OCI-LY7 (cell line): ENCODE measurements around the gene MYO18B. TPM values are rescaled to one million over a fixed set of nuclear protein-coding genes. Genes with fewer than 3 reads are reported as not detected.

Experiments used
- BruUV-seq: library from RNA; stranded (reverse); fragments of 400-500 nt; replicated peaks from 2 replicates; lab custom pipeline; 2021; lab: Mats Ljungman, UMichigan
- CTCF ChIA-PET: fragments of 300-600 bp; sonication (Branson Sonifier 250); formaldehyde crosslinking; loops from one replicate; lab custom pipeline; 2022; ENCODE audit warnings: antibody characterized with exemption; ENCODE audit not compliant: unreplicated experiment; lab: Charles Lee
- POLR2A ChIA-PET: fragments of 300-600 bp; sonication (Branson Sonifier 250); formaldehyde crosslinking; loops from one replicate; lab custom pipeline; 2022; ENCODE audit warnings: antibody characterized with exemption; lab: Charles Lee
- DNase-seq: peaks from one replicate; pipeline ENCODE4 v3.0.0-alpha.2; 2015; ENCODE audit warnings: low spot score
- H2AFZ ChIP-seq: fragments of 200-600 bp; sonication (generic), shearing (Covaris generic); 2 replicates; pipeline ENCODE4 v1.6.1; 2014; ENCODE audit warnings: mild to moderate bottlenecking, antibody characterized with exemption, low read length, moderate library complexity
- H3K27ac ChIP-seq: fragments of 200-600 bp; sonication (generic); 2 replicates; pipeline ENCODE4 v1.5.1; 2014; ENCODE audit warnings: mixed run types, low read depth, mild to moderate bottlenecking, moderate library complexity, low read length, inconsistent platforms; ENCODE audit not compliant: poor library complexity, severe bottlenecking
- H3K36me3 ChIP-seq: fragments of 200-600 bp; sonication (generic); 2 replicates; pipeline ENCODE4 v1.6.1; 2014; ENCODE audit warnings: mild to moderate bottlenecking, antibody characterized with exemption, low read length, moderate library complexity, mixed read lengths; ENCODE audit not compliant: insufficient read depth
- H3K4me1 ChIP-seq: fragments of 200-600 bp; sonication (generic); 2 replicates; pipeline ENCODE4 v1.5.1; 2014; ENCODE audit warnings: mild to moderate bottlenecking, low read length; ENCODE audit not compliant: insufficient read depth, poor library complexity, severe bottlenecking
- H3K4me2 ChIP-seq: fragments of 200-600 bp; sonication (generic); 2 replicates; pipeline ENCODE4 v1.6.1; 2014; ENCODE audit warnings: mild to moderate bottlenecking, low read length
- H3K4me3 ChIP-seq: fragments of 200-600 bp; sonication (generic); 2 replicates; pipeline ENCODE4 v1.5.1; 2014; ENCODE audit warnings: mild to moderate bottlenecking, low read depth, low read length; ENCODE audit not compliant: poor library complexity, severe bottlenecking
- H3K79me2 ChIP-seq: fragments of 200-600 bp; sonication (generic); 2 replicates; pipeline ENCODE4 v1.6.1; 2016; ENCODE audit warnings: low read depth, mild to moderate bottlenecking, low read length, moderate library complexity, mixed read lengths; ENCODE audit not compliant: insufficient read depth
- H3K9me2 ChIP-seq: fragments of 200-600 bp; sonication (generic); 2 replicates; pipeline ENCODE4 v1.6.1; 2016; ENCODE audit warnings: mild to moderate bottlenecking, low read length, mixed read lengths; ENCODE audit not compliant: insufficient read depth
- H3K9me3 ChIP-seq: fragments of 200-600 bp; sonication (generic); 2 replicates; pipeline ENCODE4 v1.6.1; 2014; ENCODE audit warnings: mild to moderate bottlenecking, mixed run types, low read length, mixed read lengths
- H4K20me1 ChIP-seq: fragments of 200-600 bp; sonication (generic); 2 replicates; pipeline ENCODE4 v1.6.1; 2014; ENCODE audit warnings: mild to moderate bottlenecking, antibody characterized with exemption, low read length, moderate library complexity, mixed read lengths; ENCODE audit not compliant: insufficient read depth
- EZH2phosphoT487 ChIP-seq: fragments of 200-600 bp; sonication (generic); IDR thresholded peaks from 2 replicates; pipeline ENCODE4 v1.6.1; 2018; ENCODE audit warnings: low read depth, borderline replicate concordance, mild to moderate bottlenecking, mixed run types, antibody characterized with exemption, low read length, moderate library complexity, mixed read lengths
- intact Hi-C: fragments of 100-400 bp; cut with micrococcal nuclease; formaldehyde crosslinking; loops from one replicate; pipeline ENCODE4 v1.10.0; 2022; ENCODE audit not compliant: unreplicated experiment
- total RNA-seq, 2 experiments: library from RNA; depleted of rRNA in 1 of 2; stranded (reverse); fragments of >200 nt in 1 of 2; shearing (Covaris generic) in 1 of 2; gene quantifications; 2 replicates each; pipeline ENCODE4 v1.2.3, GENCODE V29; 2014 to 2022
- TF ChIP-seq, protein P1 (sequence below): fragments of 200-600 bp; sonication (generic); conservative IDR thresholded peaks from 2 replicates; pipeline ENCODE4 v1.5.1; 2014; ENCODE audit warnings: mild to moderate bottlenecking, antibody characterized with exemption, low read length, moderate library complexity, mixed read lengths

Gene MYO18B
- total RNA-seq, 2 experiments from 2014 or later: not detected

DNA sequence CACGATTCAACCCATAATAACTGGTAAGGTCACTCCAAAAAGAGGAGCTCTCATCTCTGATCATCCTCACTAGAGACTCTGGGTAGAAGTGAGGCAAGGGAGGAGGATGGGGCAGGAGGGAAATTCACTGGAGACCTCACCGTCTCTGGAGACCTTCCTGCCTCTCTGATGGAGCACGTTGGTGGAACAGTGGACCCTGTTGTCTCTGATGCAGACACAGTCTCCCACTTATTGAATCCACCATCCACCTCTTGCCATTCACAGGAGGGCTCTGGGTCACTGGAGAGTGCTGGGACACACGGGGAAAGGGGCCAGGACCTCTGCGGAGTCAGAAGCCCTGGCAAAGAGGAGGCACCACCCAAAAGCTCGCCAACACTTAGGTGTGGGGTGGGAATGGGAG, 289.7 kb downstream of the MYO18B start:
- H3K4me3 ChIP-seq: no peak overlapping the region
- no peak overlapping the region for H3K27ac ChIP-seq
- no peaks in the 10 kb centered on the region for H3K9me2 ChIP-seq
- BruUV-seq: no TSS peak
- no peaks in the 10 kb centered on the region for H4K20me1 ChIP-seq
- no peaks in the 10 kb centered on the region for H3K79me2 ChIP-seq
- CTCF ChIA-PET: interaction anchor here (0.6 kb wide), 1 partner anchor 1060 kb away, joined by 3 read pairs; no protein-coding TSS in a partner anchor
- POLR2A ChIA-PET: no interaction called here
- H3K36me3 ChIP-seq: no peaks in the 10 kb centered on the region
- H3K9me3 ChIP-seq: peaks cover 6% of the 10 kb centered on the region; the same call in 1 of the 2 replicates
- no peak overlapping the region for H2AFZ ChIP-seq
- intact Hi-C loops: no loop called here
- TF ChIP-seq, protein P1, sequence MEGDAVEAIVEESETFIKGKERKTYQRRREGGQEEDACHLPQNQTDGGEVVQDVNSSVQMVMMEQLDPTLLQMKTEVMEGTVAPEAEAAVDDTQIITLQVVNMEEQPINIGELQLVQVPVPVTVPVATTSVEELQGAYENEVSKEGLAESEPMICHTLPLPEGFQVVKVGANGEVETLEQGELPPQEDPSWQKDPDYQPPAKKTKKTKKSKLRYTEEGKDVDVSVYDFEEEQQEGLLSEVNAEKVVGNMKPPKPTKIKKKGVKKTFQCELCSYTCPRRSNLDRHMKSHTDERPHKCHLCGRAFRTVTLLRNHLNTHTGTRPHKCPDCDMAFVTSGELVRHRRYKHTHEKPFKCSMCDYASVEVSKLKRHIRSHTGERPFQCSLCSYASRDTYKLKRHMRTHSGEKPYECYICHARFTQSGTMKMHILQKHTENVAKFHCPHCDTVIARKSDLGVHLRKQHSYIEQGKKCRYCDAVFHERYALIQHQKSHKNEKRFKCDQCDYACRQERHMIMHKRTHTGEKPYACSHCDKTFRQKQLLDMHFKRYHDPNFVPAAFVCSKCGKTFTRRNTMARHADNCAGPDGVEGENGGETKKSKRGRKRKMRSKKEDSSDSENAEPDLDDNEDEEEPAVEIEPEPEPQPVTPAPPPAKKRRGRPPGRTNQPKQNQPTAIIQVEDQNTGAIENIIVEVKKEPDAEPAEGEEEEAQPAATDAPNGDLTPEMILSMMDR: no peak
- no peak for TF ChIP-seq EZH2phosphoT487
- no peak for DNase-seq
- H3K4me2 ChIP-seq: no peak overlapping the region
- H3K4me1 ChIP-seq: no peaks in the 10 kb centered on the region

DNA sequence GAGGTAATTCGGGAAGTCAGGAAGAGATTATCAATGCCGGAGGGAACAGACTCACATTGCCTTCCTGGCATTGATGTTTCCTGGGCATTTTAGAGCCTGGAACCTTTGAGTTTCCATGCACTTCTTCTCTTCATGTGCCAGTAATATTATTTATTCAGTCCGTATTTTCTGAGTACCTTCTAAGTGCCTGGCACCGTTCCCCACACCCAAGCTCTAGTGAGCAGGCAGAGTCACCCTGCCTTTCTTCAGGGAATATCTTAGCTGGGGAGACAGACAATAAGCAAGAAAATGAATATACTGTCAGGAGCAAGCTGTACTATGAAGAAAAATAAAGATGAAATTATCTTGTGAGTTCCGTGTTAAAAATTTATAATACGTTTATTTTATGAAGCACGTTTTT, 291.1 kb downstream of the MYO18B start:
- no TSS peak for BruUV-seq
- no peaks in the 10 kb centered on the region for H3K9me2 ChIP-seq
- no peak overlapping the region for H3K4me2 ChIP-seq
- TF ChIP-seq, protein P1: no peak
- no peak for TF ChIP-seq EZH2phosphoT487
- H4K20me1 ChIP-seq: no peaks in the 10 kb centered on the region
- CTCF ChIA-PET: no interaction called here
- H3K36me3 ChIP-seq: no peaks in the 10 kb centered on the region
- no peak overlapping the region for H3K27ac ChIP-seq
- H2AFZ ChIP-seq: no peak overlapping the region
- H3K4me1 ChIP-seq: no peaks in the 10 kb centered on the region
- intact Hi-C loops: no loop called here
- POLR2A ChIA-PET: interaction anchor here (0.7 kb wide), 1 partner anchor 43 kb away, joined by 3 read pairs; no protein-coding TSS in a partner anchor
- no peak overlapping the region for H3K4me3 ChIP-seq
- H3K9me3 ChIP-seq: peaks cover 7% of the 10 kb centered on the region; the same call in 1 of the 2 replicates
- H3K79me2 ChIP-seq: no peaks in the 10 kb centered on the region
- DNase-seq: no peak

DNA sequence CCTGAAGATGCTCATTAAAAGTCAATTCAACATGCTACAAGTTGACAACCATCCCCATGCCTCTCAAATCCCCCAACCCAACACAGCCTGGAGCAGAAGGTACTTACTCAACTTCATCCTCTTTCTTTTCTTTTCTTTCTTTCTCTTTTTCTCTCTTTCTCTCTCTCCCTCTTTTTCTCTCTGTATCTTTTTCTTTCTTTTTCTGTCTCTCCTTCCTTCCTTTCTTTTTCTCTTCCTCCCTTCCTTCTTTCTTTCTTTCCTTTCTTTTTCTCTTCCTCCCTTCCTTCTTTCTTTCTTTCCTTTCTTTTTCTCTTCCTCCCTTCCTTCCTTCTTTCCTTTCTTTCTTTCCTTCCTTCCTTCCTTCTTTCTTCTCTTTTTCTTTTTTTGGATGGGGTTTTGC, 291.6 kb downstream of the MYO18B start:
- CTCF ChIA-PET: no interaction called here
- H3K79me2 ChIP-seq: no peaks in the 10 kb centered on the region
- no peaks in the 10 kb centered on the region for H3K9me2 ChIP-seq
- no peak overlapping the region for H2AFZ ChIP-seq
- no peak overlapping the region for H3K4me2 ChIP-seq
- POLR2A ChIA-PET: interaction anchor here (0.7 kb wide), 1 partner anchor 44 kb away, joined by 3 read pairs; no protein-coding TSS in a partner anchor
- no peak overlapping the region for H3K27ac ChIP-seq
- DNase-seq: no peak
- no peaks in the 10 kb centered on the region for H3K4me1 ChIP-seq
- H3K36me3 ChIP-seq: no peaks in the 10 kb centered on the region
- intact Hi-C loops: no loop called here
- H3K9me3 ChIP-seq: peaks cover 7% of the 10 kb centered on the region; the same call in 1 of the 2 replicates
- no peak for TF ChIP-seq EZH2phosphoT487
- TF ChIP-seq, protein P1: no peak
- H4K20me1 ChIP-seq: no peaks in the 10 kb centered on the region
- no peak overlapping the region for H3K4me3 ChIP-seq
- no TSS peak for BruUV-seq
